Activated CD4-positive, alpha-beta T cell treated with anti-CD3 and anti-CD28 coated beads for 36 hours (primary cell): ENCODE measurements around the gene CACNA2D3. TPM values are rescaled to one million over a fixed set of nuclear protein-coding genes. Genes with fewer than 3 reads are reported as not detected.

Experiments used
- ATAC-seq: fragments of 200-7000 bp; cut with Tn5 transposase; one replicate; pipeline ENCODE4 v1.10.0; 2021; ENCODE audit warnings: mild to moderate bottlenecking, moderate library complexity
- CTCF ChIA-PET: fragments of 350-600 bp; sonication (Branson Sonifier 250); formaldehyde crosslinking; loops from one replicate; lab custom pipeline; 2021; ENCODE audit warnings: antibody characterized with exemption; lab: Charles Lee
- POLR2A ChIA-PET: fragments of 350-600 bp; sonication (Branson Sonifier 250); formaldehyde crosslinking; loops from one replicate; lab custom pipeline; 2021; ENCODE audit warnings: antibody characterized with exemption, inconsistent platforms; lab: Charles Lee
- DNase-seq: peaks from one replicate; pipeline ENCODE4 v3.0.0-alpha.2; 2020
- H3K27ac Mint-ChIP-seq: one replicate; pipeline ENCODE4 v1.8.0; 2021; ENCODE audit warnings: mixed read lengths
- H3K27me3 Mint-ChIP-seq: one replicate; pipeline ENCODE4 v1.8.0; 2021; ENCODE audit warnings: mixed read lengths
- H3K36me3 Mint-ChIP-seq: one replicate; pipeline ENCODE4 v1.8.0; 2021; ENCODE audit warnings: low read depth, mixed read lengths
- H3K4me1 Mint-ChIP-seq: one replicate; pipeline ENCODE4 v1.8.0; 2021; ENCODE audit warnings: mixed read lengths
- H3K4me3 Mint-ChIP-seq: one replicate; pipeline ENCODE4 v1.8.0; 2021; ENCODE audit warnings: mild to moderate bottlenecking, moderate library complexity, mixed read lengths
- H3K9me3 Mint-ChIP-seq: one replicate; pipeline ENCODE4 v1.8.0; 2021; ENCODE audit warnings: low read depth, mixed read lengths
- intact Hi-C, 2 experiments: fragments of 100-400 bp; cut with DNase I in 1 of 2; cut with micrococcal nuclease in 1 of 2; formaldehyde crosslinking; loops; one replicate each; pipeline versions ENCODE4 v1.14.2 to v1.15.1; 2022 to 2024; cut with DNase I, micrococcal nuclease
- total RNA-seq, 2 experiments: library from RNA; stranded (reverse); gene quantifications; one replicate each; pipeline ENCODE4 v1.2.3, GENCODE V29; 2021

The CACNA2D3 gene
- total RNA-seq, 2 experiments from 2014 or later: not detected

DNA sequence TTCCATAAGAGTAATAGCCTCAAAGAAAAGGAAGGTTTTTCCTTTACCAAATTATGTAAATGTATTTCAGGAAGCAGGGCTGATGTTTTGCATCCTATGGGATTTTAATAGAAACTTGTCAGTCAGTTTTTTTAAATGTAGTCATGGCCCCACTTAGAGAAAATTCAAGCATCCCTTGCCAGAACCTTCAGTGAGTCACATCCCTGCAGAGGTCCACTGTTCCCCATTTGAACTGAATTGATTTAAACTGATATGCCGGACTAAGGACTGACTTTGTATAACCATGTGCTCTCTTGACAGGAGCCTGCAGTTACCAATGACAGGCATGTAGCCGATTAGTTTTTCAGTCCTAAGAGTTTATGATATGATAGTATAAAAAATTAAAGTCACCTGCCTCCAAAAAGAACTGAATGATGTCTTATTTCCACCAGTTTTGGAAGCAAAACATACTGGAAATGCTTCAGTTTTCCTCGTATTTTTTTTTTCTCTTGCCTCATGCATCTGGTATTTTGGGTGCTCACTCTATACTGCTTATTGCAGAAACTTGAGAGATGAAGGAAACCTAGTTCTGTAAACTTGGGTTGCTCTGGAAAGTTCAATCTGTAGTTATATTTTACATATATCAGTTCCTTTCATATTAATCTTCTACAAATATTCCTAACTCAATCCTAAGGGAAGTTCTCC is 774.8 kb downstream of the CACNA2D3 start:
- H3K4me3 Mint-ChIP-seq: no peak overlapping the region

DNA sequence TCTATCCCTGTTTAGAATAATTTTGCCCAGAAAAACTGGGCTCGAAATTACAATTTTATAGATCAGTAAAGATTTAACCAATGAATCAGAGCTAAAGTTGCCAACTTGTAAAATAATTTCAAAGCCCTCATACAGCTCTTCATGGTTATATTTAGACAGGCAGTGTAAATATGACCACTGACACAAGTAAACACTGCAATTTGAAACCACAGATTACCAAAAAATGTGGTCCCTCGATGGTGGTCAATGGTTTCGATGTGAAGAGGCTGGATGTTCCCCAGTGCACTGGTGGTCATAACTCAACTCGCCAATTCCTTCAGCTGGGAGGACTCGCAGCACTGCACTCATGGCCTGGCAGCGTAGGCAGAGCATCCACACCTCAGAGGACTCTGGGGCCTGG is 776.9 kb downstream of the CACNA2D3 start:
- no peak overlapping the region for H3K27ac Mint-ChIP-seq
- H3K4me1 Mint-ChIP-seq: no peaks in the 10 kb centered on the region
- no peak for ATAC-seq
- intact Hi-C loops: no loop called here
- ChIA-PET CTCF (no interaction called here), POLR2A (interaction anchor here (0.6 kb wide), 1 partner anchor 13 kb away, joined by 3 read pairs; no protein-coding TSS in a partner anchor)
- no peak for DNase-seq
- H3K9me3 Mint-ChIP-seq: peaks cover 3% of the 10 kb centered on the region
- H3K27me3 Mint-ChIP-seq: no peaks in the 10 kb centered on the region
- no peaks in the 10 kb centered on the region for H3K36me3 Mint-ChIP-seq
- H3K4me3 Mint-ChIP-seq: no peak overlapping the region

More for the DNA sequence above, 774.8 kb downstream of the CACNA2D3 start:
- H3K9me3 Mint-ChIP-seq: peaks cover 3% of the 10 kb centered on the region
- H3K27ac Mint-ChIP-seq: no peak overlapping the region
- ChIA-PET CTCF (no interaction called here), POLR2A (no interaction called here)
- H3K27me3 Mint-ChIP-seq: no peaks in the 10 kb centered on the region
- ATAC-seq (no peak), DNase-seq (no peak)
- intact Hi-C loops: no loop called here
- H3K36me3 Mint-ChIP-seq: no peaks in the 10 kb centered on the region
- H3K4me1 Mint-ChIP-seq: no peaks in the 10 kb centered on the region

DNA sequence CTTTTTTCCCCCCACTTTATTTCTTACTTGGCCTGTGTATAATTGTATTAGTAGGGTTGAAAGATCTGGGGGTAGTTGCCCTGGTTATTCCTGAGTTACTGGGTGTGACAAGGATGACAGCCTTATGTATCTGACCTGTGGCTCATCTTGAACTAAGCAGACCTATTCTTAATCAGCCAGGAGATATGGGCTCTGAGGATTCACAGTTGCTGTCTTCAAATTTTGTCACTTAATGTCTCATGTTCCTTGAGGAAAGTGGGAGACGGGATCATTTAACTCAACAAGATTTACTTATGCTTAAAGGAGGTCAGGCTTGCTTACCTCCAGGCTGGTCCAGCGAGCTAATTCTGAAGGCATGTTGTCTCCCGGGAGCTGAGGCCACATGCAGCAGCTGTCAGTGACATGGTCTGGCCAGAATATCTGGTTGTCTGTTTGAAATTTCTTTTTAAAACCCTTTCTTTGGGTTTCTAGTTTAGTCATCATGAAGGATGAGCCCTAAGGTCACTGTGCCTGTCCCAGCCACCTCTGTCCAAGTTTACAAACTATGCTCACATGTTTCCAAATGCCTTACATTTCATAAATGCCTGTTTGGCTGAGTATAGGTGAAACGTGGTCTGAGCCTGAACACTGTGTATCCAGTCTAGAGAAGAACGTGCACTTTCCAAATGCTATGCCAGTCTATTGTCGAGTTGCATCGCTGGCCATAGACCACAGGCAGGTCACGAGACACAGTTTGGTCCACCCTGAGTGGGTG is 778.7 kb downstream of the CACNA2D3 start:
- no peak overlapping the region for H3K27ac Mint-ChIP-seq
- H3K36me3 Mint-ChIP-seq: no peaks in the 10 kb centered on the region
- ChIA-PET POLR2A (no interaction called here), CTCF (no interaction called here)
- no peak overlapping the region for H3K4me3 Mint-ChIP-seq
- DNase-seq: no peak
- no peak for ATAC-seq
- H3K4me1 Mint-ChIP-seq: no peaks in the 10 kb centered on the region
- H3K9me3 Mint-ChIP-seq: peaks cover 3% of the 10 kb centered on the region
- no peaks in the 10 kb centered on the region for H3K27me3 Mint-ChIP-seq
- intact Hi-C loops: no loop called here

DNA sequence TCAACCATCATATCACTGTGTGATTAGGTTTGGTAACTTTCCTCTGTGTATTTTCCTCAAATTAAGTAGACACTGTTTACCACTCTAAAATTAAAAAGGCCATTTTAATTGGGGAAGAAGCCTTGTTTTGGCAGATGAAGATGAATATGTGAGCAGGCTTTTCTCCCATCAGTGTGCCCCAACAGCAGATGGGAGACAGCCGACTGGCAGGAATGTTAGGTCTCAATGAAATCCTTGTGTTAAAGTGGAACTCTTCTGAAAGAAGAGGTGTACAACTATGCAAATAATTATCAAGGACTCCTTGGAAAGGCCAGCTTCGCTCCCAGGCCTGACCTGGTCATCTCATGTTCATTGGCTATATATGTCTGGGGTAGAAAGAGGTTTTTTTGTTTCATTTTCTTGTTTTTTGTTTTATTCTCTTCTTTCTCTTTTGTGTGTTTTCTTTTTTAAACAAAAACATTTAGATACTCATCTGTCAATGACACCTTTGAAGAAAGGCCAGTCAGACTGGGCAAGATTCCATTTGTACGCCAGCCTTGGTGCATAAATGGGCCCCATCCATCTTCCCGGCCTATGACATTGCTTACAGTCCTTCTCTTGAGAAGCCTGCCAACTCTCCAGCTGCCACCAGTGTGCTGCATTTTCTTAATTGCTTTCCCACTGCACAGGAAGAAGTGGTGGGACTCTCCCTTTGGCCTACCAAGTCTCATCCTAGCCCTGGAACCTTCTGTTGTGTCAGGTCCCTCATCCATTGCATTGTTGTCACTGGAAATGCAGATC is 779.7 kb downstream of the CACNA2D3 start:
- H3K36me3 Mint-ChIP-seq: no peaks in the 10 kb centered on the region
- H3K27ac Mint-ChIP-seq: no peak overlapping the region
- H3K27me3 Mint-ChIP-seq: no peaks in the 10 kb centered on the region
- H3K4me1 Mint-ChIP-seq: no peaks in the 10 kb centered on the region
- ChIA-PET POLR2A (no interaction called here), CTCF (no interaction called here)
- peaks cover 3% of the 10 kb centered on the region for H3K9me3 Mint-ChIP-seq
- no peak overlapping the region for H3K4me3 Mint-ChIP-seq
- ATAC-seq (no peak), DNase-seq (no peak)
- intact Hi-C loops: no loop called here

DNA sequence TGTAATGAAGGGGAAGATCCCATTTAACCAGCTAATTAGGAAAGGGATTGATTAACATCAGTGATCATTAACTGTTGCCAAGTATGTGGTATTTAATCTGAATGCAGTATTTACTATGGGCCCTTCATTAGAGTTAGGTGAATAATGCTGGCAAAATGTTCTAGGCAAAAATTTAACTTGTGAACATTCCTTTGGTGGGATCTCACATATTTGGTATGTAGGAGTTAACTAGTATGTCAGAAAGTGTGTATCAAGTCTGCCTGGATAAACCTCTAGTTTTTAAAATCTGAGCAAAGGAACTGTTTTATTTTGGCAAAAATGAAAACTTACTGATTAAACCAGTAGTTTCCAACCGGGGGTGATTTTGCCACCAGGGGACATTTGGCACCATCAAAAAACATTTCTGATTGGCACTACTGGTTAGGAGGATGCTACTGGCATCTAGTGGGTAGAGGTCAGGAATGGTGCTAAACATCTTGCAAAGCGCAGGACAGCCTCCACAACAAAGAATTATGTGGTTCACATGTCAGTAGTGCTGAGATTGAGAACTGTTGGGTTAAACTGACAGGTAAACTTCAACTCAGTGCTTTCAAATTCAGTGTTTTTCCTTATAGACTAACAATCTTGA is 783.0 kb downstream of the CACNA2D3 start:
- ChIA-PET POLR2A (no interaction called here), CTCF (interaction anchor here (0.7 kb wide), 1 partner anchor 32 kb away, joined by 3 read pairs; no protein-coding TSS in a partner anchor)
- no peak overlapping the region for H3K4me3 Mint-ChIP-seq
- no peaks in the 10 kb centered on the region for H3K27me3 Mint-ChIP-seq
- H3K9me3 Mint-ChIP-seq: peaks cover 1% of the 10 kb centered on the region
- intact Hi-C loops: no loop called here
- H3K36me3 Mint-ChIP-seq: no peaks in the 10 kb centered on the region
- no peak overlapping the region for H3K27ac Mint-ChIP-seq
- DNase-seq (no peak), ATAC-seq (no peak)
- no peaks in the 10 kb centered on the region for H3K4me1 Mint-ChIP-seq

DNA sequence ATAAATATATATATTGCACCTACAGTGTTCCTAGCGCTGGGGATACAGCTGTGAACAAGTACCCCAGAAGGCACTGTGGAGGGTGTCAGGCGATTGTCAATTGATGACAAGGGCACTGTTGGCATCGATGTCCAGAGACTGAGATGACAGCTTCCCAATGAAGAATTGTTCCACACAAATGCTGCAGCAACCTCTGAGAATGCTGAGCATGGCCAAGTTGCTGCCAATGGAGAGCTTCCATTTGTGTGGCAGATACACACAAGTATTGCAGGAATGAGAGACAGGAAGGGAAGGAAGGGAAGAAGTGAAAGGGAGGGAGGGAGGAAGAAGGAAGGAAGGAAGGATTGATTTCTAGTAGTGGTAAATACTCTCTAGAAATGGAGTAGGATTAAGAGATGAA is 783.6 kb downstream of the CACNA2D3 start:
- ChIA-PET CTCF (interaction anchor here (0.7 kb wide), 1 partner anchor 32 kb away, joined by 3 read pairs; no protein-coding TSS in a partner anchor), POLR2A (no interaction called here)
- DNase-seq: no peak
- Mint-ChIP-seq H3K27me3 (no peaks in the 10 kb centered on the region), H3K36me3 (no peaks in the 10 kb centered on the region), H3K27ac (no peak overlapping the region), H3K4me1 (no peaks in the 10 kb centered on the region), H3K4me3 (no peak overlapping the region), H3K9me3 (no peaks in the 10 kb centered on the region)
- intact Hi-C loops: no loop called here
- ATAC-seq: no peak

DNA sequence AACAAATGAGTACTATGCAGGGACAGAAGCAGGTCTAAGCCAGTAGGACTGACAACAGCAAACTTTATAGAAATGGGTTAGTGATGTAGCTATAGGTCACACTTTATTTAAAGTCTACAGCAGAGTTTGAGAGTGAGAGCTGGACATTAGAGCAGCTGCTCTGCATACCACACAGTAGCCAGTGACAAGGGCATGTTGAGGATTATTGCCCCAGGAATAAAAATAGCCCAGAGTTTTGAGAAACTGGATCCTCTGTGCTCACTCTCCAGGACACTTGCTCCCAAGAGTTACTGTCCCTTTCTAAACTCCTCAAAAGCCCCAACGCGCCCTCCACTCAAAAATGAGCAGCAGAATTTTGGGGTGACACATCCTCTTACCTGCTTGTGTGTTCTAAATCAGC is 784.4 kb downstream of the CACNA2D3 start:
- H3K4me1 Mint-ChIP-seq: no peaks in the 10 kb centered on the region
- POLR2A ChIA-PET: no interaction called here
- no peak overlapping the region for H3K4me3 Mint-ChIP-seq
- no peaks in the 10 kb centered on the region for H3K27me3 Mint-ChIP-seq
- peaks cover 2% of the 10 kb centered on the region for H3K9me3 Mint-ChIP-seq
- no peak overlapping the region for H3K27ac Mint-ChIP-seq
- CTCF ChIA-PET: no interaction called here
- ATAC-seq: no peak
- H3K36me3 Mint-ChIP-seq: no peaks in the 10 kb centered on the region
- intact Hi-C loops: no loop called here
- DNase-seq: no peak

DNA sequence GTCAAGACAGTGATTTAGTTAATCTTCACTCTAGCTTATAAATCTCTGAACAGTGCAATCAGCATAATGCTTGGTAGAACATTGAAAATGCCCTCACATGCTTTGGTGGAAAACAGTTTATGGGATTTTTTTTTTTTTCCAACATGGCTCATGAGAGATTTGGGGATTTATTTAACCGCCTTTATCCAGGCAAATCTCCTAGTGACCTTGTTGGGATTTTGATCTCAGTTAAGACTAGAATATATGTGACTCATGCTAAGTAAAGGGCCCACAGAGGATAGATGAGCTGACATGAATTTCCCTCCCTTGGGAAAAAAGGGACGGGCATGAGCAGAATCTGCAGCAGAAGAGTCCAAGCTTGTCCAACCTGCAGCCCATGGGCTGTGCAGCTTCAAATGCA is 786.8 kb downstream of the CACNA2D3 start:
- POLR2A ChIA-PET: no interaction called here
- DNase-seq: no peak
- H3K9me3 Mint-ChIP-seq: peaks cover 6% of the 10 kb centered on the region
- CTCF ChIA-PET: interaction anchor here (0.6 kb wide), 1 partner anchor 1894 kb away, joined by 6 read pairs; no protein-coding TSS in a partner anchor
- no peaks in the 10 kb centered on the region for H3K27me3 Mint-ChIP-seq
- H3K4me3 Mint-ChIP-seq: no peak overlapping the region
- H3K27ac Mint-ChIP-seq: no peak overlapping the region
- ATAC-seq: no peak
- no peaks in the 10 kb centered on the region for H3K4me1 Mint-ChIP-seq
- intact Hi-C loops: no loop called here
- H3K36me3 Mint-ChIP-seq: no peaks in the 10 kb centered on the region

DNA sequence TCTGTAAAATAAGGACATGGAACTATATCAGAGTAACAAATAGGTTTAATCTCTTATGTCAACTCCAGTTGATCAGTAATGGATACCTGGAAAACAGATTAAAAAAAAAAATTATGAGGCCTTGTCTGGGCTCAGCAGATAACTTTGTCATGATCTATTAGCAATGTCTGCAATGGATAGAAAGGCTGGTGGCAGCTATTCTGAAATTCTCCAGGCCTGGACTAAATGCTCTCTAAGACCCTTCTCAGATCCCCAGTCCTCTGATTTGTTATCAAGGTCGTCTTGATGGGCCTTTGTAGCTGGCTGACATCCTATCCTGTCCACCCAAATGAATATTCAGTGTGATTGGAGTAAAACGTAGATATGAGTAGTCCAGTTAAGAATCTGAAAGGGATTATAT is 791.8 kb downstream of the CACNA2D3 start:
- no peak for DNase-seq
- H3K4me3 Mint-ChIP-seq: no peak overlapping the region
- ChIA-PET POLR2A (no interaction called here), CTCF (no interaction called here)
- intact Hi-C loops: no loop called here
- H3K27ac Mint-ChIP-seq: no peak overlapping the region
- no peaks in the 10 kb centered on the region for H3K27me3 Mint-ChIP-seq
- H3K4me1 Mint-ChIP-seq: no peaks in the 10 kb centered on the region
- H3K36me3 Mint-ChIP-seq: no peaks in the 10 kb centered on the region
- peaks cover 6% of the 10 kb centered on the region for H3K9me3 Mint-ChIP-seq
- no peak for ATAC-seq

DNA sequence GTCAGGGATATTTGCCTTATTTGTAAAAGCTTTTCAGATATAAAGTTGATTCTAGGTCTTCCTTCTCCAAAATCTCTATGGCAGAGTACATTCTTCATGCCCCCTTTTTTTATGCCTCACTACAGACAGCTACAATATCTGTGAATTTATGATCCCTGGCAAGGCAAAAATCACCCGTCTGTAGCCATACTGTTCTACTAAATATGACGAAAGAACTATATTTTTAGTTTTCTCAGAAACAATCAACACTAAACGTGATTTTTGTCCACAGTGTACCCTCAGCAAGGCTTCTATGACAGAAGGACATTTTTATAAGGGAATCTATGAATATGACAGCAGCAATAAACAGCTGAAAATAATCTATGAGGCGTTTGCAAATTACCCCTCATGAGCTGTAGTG is 792.8 kb downstream of the CACNA2D3 start:
- Mint-ChIP-seq H3K9me3 (peaks cover 6% of the 10 kb centered on the region), H3K27me3 (no peaks in the 10 kb centered on the region), H3K4me1 (no peaks in the 10 kb centered on the region), H3K36me3 (no peaks in the 10 kb centered on the region), H3K4me3 (no peak overlapping the region), H3K27ac (no peak overlapping the region)
- ATAC-seq (no peak), DNase-seq (no peak)
- POLR2A ChIA-PET: interaction anchor here (0.7 kb wide), 1 partner anchor 465 kb away, joined by 4 read pairs; no protein-coding TSS in a partner anchor
- intact Hi-C loops: no loop called here
- CTCF ChIA-PET: no interaction called here

DNA sequence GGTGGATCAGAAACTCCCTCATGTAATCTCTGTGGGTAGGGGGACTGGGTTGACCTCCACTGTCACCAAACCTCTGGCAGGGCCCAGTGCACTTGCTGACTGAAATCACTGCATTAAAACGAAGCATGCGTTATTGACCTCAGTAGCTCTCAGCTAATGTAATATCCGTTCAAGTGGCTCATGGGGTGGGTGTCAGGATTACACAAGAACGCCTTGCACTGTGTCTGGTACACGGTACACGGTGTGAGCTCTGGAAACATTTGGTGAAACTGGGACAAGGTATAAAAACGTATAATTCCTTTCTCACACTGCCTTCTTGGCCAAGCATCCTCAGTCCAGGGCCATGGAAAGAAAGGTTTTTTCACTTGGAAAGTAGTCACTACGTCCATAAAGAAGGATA is 793.6 kb downstream of the CACNA2D3 start:
- CTCF ChIA-PET: no interaction called here
- H3K9me3 Mint-ChIP-seq: peaks cover 6% of the 10 kb centered on the region
- ATAC-seq (no peak), DNase-seq (no peak)
- H3K27me3 Mint-ChIP-seq: no peaks in the 10 kb centered on the region
- H3K36me3 Mint-ChIP-seq: no peaks in the 10 kb centered on the region
- no peaks in the 10 kb centered on the region for H3K4me1 Mint-ChIP-seq
- intact Hi-C loops: no loop called here
- no peak overlapping the region for H3K27ac Mint-ChIP-seq
- POLR2A ChIA-PET: no interaction called here
- H3K4me3 Mint-ChIP-seq: no peak overlapping the region
